Spleen (tissue), 7 donors: ENCODE results near the gene SH2D4B.

Experiments used
- CTCF ChIP-seq, 11 experiments: fragments of 200-600 bp in 7 of 11; fragments of 450-650 bp in 4 of 11; sonication (generic) in 4 of 11; IDR thresholded peaks in 8 of 11; conservative IDR thresholded peaks in 3 of 11; 1 replicate in 7 of 11; 2 replicates in 4 of 11; pipeline versions ENCODE4 v1.4.0 to v1.8.0; 2016 to 2021; ENCODE audit warnings: antibody characterized with exemption in 11 of 11, inconsistent platforms in 4 of 11, mild to moderate bottlenecking in 1 of 11
- POLR2A ChIP-seq, 3 donors: fragments of 450-650 bp; IDR thresholded peaks; one replicate each; pipeline ENCODE4 v1.5.1; 2017; ENCODE audit warnings: antibody characterized with exemption in 3 of 3, mild to moderate bottlenecking in 1 of 3
- POLR2AphosphoS5 ChIP-seq, 3 donors: sonication (generic); formaldehyde crosslinking; IDR thresholded peaks; one replicate each; pipeline ENCODE4 v1.5.1; 2017; ENCODE audit warnings: antibody characterized with exemption in 3 of 3
- donor health status: DM: no; HTN: no; CAD: no; lungs with moderate emphysema.
- donor health status: DM: no; HTN: no; CAD: no.
- donor health status: DM: no; HTN: no; CAD: no.

GRCh38 chr10:80632742-80633141 is 95.0 kb downstream of the SH2D4B start:
- no peak for TF ChIP-seq CTCF (IDR thresholded peaks at IDR 0.05 in 8 of 11, conservative IDR thresholded peaks at IDR 0.05 in 3 of 11)
- no peak for TF ChIP-seq POLR2A (IDR thresholded peaks at IDR 0.05)
- no peak for TF ChIP-seq POLR2AphosphoS5 (IDR thresholded peaks at IDR 0.05)
